GM19035 (cell line): ENCODE measurements around the gene SKAP2.

Experiments used
- ATAC-seq: cut with Tn5 transposase; IDR thresholded peaks from one replicate; pipeline ENCODE4 v1.9.1; 2021; ENCODE audit not compliant: unreplicated experiment

SKAP2 gene

DNA sequence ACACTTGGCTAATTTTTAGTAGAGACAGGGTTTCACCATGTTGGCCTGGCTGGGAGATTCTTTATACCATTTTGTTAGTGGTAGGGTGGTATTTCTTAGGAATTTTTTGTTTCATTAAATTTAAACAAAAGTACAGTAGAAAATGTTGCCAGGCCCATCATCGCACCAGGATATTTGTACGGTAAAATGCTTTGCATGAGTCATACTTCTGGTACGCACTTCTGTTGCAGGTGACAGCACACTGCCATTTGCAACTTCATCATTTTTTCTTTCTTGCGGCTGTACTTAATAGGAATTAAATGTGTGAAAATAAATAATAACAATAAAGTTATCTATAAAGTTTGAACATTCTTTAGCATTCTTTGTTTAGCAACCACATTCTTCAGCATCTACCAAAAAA lies 195.6 kb downstream of the SKAP2 start:
- ATAC-seq: no peak

DNA sequence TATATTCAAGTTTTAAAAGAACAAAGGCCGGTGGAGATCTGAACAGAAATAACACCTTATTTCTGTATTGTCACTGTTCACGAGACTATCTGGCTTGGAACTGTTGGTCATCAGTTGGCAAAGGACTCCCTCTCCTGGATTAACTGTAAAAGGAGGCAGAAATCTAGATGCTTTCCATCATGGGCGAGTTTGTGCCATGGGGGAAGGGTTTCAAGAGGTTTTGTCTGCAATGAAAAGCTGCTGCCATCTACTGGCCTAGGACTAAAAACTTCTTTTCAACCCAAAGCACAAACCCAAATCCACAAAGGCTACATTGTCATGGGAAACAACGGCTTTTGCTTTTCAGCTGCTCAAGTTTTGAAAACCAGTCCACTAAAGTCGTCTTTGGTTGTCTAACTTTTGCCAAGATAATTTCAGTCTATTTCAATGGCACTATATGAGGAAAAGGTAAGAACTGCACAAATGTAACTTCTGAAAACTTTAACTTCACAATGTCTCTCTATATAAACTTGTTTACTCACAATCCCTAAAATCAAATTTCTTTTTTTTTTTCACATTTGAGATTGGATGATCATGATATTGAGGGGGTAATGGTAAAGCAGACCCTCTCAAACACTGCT lies 196.8 kb downstream of the SKAP2 start:
- ATAC-seq: no peak

DNA sequence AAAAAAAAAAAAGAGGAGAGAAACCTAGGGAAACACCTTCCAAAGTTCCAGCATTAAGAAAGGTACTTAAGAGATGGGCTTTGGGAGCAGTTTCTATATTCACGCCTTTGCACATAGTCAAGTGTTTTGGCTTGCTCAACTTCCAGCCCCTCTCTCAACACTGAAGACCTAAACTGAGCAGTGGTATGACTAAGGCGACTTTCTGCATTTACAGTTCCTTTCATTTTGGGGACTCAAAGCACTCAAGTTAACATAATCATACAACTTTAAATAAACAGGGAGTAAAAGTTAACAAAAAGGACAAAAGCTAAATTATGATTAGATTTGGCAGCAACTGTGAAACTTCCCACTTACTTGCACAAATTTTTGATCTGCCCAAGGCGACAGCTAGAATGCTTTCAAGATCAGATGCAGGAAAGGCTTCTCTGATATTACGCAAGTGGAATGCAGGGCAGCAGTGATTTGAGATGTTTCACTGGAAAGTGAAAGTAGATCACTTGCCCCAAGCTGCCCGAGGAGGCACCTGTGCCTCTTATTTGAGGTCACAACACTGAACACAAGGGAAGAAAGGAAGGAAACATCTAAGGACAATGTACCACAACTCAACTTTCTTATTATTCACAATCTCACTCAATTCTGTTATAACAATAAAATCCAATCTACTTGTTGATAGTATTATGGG lies 199.5 kb downstream of the SKAP2 start:
- no peak for ATAC-seq

DNA sequence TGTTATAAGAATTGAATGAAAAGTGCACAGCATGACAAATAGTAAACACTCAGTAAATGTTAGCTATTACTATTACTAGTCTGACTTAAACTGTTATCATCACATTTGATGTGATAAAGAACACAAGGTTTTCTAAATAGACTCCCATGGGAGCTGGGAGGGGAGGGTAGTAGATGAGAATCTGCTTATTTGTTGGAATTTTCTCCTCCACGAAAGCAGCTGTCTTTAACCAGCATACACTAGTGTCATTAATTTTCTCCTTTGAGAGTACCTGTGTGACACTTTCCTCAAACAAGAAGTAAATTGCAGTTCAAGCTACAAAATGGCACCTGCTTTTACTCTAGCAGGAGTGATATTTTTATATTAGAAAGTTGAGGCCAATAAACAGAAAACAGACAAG lies 200.1 kb downstream of the SKAP2 start:
- no peak for ATAC-seq

GRCh38 chr7:26663874-26664273 lies 200.5 kb downstream of the SKAP2 start:
- no peak for ATAC-seq

- no peak for ATAC-seq
Measured at GRCh38 chr7:26662646-26663045, 201.7 kb downstream of the SKAP2 start.

- no peak for ATAC-seq
Measured at GRCh38 chr7:26659121-26659520, 205.3 kb downstream of the SKAP2 start.

DNA sequence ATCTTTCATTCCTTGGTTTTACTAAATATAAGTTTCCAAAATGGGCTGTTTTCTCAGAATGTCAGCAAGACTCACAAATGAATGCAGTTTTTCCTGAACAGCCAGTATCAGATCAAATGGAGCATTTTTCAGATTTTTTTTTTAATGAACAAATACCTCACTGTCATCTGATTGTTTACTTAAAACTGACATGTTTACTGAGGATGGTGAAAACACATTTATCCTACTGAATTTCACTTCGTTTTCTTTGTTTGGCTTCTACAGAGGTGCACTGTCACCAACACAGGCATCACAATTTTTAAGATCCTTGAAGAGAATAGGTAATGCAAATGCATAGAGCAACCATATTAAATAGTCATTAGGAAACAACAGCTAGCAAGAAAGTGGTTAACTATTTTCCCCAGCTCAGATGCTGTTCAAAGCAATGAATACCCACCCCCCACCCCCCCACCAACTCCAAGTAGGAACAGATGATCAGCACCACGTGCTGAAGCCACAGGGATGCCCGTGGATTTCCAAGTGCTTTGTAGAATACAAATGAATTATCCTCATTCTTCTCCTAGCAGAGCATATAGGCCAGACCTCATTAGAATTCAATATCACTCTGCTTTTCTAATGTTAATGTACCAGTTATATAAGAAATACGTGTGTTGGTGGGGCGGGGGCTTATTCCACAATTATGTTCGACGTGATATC lies 205.9 kb downstream of the SKAP2 start:
- no peak for ATAC-seq

DNA sequence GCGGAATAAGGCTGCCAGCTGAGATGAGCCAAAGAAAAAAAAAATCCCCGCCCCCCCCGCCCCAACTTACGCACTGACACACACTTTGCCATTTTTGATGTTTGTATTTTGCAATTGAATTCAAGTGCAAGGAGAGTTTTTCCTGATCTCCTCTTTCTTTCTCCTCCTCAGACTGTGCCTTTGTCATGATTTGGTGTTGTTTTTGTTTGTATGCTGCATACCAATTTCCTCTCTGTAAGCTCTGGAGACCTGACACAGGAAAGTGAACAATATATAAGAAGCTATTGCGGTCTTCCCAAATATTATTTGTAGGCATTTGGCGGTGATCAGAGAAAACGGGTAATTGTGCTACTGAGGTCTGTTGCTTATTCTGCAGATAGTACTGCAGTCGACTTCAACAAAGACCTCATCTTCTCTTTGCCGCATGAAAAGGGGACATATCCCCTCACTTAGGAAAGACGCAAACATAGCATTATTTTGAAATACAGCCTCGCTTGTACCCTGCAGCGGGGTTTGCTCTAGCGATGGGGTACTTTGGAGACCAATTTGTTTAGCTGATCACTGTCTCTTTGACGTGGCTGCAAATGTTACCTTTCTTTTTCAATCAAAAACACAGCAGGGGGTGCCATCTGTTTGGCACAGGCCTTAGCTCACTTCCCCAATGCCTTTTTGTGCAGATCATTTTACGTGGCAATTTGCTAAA lies 206.6 kb downstream of the SKAP2 start:
- ATAC-seq: no peak

- ATAC-seq: no peak
Measured at GRCh38 chr7:26657206-26657641, 207.2 kb downstream of the SKAP2 start.

GRCh38 chr7:26656735-26657134 lies 207.7 kb downstream of the SKAP2 start:
- ATAC-seq: no peak

DNA sequence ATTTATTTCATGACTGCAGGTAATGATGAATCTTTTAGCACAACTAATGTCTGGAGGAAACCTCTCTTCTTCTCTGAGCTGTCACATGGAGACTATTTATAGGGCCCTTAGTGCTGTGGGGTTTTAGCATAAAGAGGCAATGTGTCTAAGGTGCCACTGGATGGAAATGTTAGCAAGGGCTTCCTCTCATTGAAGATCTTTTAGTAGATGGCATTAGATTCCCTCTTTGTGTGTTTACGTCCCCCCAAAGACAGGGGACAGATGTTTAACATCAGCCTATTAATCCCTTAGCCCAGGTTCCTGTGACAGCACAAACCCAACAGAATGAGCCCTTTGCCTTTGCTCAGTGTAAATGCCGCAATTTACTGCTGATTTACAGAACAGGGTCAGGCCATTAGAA lies 208.6 kb downstream of the SKAP2 start:
- no peak for ATAC-seq

DNA sequence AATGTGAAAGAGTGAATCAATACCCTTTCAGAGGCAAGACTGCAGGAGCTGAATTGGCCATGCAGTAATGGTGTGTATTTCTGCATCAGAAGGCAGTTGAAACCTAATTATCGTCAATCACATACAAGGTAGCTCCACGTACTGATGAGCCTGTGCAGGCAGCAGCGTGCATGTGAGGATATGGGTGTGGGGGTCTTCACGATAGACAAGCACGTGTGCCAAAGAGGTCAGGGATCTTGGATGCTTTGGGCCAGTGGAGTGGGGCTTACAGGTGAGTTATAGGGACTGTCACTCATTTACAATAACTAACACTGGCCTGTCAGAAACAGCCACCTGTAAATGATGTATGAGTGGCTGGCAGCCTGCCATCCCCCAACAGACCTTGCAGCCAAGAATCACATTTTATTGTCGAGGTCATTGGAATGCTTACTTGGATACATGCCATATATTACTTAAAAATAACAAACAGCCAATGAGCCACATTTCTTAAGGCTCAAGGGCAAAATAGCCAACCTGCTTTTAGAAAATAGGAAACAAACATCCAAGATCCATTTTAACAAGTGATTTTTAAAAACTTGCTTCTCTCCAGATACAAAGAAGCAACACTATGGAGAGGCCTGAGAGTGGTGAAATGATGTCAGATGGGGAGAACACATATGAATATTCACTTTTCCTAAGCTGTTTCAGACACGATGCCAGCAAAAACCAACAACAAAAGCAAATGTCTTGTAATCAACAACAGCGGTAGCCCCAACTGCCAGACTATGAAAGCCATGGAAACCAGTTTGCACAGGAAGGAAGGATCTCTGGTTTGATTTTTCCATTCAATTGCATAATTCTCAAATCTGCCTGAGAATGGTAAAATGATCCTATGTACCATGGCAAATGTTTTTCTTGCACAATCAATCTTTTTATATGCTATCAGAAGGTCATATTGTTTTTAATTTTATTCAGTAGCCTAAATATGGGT lies 210.7 kb downstream of the SKAP2 start:
- no peak for ATAC-seq

- no peak for ATAC-seq
Measured at GRCh38 chr7:26652401-26653100, 211.8 kb downstream of the SKAP2 start.

DNA sequence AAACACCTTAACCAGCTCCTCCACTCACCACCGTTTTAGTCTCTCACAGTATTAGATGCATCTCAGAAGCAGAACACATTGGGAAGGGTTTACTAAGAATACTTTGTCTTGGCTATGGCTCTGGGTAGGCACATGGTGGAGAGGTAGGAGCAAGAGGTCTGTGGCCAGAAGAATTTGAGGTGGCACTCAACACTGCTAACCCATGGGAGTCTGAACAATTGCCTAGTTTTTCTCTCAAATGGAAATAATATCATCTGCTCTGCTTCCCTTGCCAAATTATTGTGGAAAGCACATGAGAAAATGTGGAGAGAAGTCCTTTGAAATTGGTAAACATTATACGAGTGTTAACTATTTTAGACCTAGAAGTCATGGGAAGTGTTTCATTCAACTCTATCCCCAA lies 214.3 kb downstream of the SKAP2 start:
- no peak for ATAC-seq

GRCh38 chr7:26649388-26649787 lies 215.0 kb downstream of the SKAP2 start:
- no peak for ATAC-seq

DNA sequence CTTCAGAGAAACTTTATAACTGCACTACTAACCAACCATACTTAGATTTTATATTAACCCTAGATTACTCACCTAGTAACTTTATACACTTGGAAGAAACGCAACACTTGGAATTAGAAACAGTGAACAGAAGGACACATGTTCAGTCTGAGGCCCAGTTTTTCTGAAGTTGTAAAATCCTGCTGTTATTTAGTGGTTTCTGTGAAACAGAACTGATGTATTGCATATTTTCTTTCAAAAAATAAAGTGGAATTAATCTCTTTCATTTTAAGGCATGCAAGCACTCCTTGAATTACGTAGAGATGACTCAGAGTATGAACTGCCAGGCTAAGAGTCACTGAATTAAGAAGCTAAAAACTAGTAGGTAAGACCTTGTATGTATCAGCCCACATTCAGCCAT lies 215.8 kb downstream of the SKAP2 start:
- ATAC-seq: no peak

- no peak for ATAC-seq
Measured at GRCh38 chr7:26646336-26647048, 217.9 kb downstream of the SKAP2 start.

GRCh38 chr7:26645121-26645520 lies 219.3 kb downstream of the SKAP2 start:
- no peak for ATAC-seq
